GM12801 (cell line): ENCODE data around the gene CTSA.

Experiments used
- CTCF ChIP-seq: IDR thresholded peaks from one replicate; pipeline ENCODE4 v1.5.1; 2011; ENCODE audit warnings: control low read depth; ENCODE audit not compliant: insufficient read length; ENCODE audit errors: extremely low read depth

The CTSA gene

DNA sequence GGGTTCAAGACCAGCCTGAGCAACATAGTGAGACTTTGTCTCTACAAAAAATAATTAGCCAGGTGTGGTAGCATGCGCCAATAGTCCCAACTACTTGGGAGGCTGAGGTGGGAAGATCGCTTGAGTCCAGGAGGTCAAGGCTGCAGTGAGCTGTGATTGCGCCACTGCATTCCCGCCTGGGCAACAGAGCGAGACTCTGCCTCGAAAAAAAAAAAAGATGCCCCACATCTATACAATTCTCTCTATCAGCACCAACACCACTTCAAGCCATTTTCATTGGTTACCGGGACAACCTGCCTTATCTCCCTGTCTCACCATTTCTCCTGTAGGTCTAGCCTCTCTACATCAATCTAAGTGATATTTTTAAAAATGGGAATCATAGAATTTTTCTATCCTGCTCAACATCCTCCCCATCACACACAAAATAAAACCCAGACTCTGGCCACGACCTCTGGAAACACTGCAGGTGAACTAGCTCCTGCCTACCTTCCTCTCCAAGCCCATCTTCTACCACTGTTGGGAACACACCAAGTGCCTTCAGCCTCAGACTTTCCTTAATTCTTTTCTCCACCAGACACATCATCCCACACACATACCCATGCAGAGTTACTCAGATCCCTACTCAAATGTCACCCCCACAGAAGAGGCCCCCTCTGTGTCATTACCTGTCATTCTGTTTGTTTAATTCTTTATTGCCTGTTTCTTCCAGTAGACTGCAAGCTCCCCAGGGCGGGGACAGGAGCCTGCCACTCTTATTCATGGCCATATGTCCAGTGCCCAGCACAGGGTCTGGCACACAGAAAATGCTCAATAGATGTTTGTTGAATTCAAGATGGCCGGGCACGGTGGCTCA, 30.4 kb downstream of the CTSA start:
- no peak for TF ChIP-seq CTCF

DNA sequence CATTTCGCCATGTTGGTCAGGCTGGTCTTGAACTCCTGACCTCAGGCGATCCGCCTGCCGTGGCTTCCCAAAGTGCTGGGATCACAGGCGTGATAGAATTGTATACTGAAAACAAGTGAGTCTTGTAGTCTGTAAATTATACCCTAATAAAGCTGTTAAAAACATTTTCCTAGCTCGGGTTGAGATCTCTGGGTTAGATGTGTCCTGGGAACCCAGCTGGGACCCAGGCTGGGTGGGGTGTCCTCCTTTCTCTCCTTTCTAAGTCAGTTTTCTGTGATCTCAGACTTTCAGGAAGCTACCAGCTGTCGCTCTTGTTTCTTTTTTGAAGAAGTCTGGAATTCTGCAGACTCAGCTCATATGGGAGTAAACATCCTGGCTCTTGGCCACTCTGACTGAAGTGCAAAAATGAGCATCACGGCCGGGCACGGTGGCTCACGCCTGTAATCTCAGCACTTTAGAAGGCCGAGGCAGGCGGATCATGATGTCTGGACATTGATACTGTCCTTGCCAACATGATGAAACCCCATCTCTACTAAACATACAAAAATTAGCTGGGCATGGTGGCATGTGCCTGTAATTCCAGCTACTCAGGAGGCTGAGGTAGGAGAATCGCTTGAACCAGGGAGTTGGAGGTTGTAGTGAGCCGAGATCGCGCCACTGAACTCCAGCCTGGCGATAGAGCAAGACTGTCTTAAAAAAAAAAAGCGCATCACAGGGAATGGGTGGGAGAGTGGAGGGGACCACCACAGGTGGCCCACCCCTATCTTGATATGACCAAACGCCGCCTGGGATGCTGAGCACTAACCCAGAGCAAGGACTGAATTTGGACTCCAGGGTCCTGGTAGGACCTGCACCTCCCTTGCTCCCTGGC, 33.5 kb downstream of the CTSA start:
- TF ChIP-seq CTCF, result no peak

- TF ChIP-seq CTCF, result no peak
Measured at GRCh38 chr20:45925821-45926506, 34.8 kb downstream of the CTSA start.

GRCh38 chr20:45926731-45927070, 35.6 kb downstream of the CTSA start:
- no peak for TF ChIP-seq CTCF

DNA sequence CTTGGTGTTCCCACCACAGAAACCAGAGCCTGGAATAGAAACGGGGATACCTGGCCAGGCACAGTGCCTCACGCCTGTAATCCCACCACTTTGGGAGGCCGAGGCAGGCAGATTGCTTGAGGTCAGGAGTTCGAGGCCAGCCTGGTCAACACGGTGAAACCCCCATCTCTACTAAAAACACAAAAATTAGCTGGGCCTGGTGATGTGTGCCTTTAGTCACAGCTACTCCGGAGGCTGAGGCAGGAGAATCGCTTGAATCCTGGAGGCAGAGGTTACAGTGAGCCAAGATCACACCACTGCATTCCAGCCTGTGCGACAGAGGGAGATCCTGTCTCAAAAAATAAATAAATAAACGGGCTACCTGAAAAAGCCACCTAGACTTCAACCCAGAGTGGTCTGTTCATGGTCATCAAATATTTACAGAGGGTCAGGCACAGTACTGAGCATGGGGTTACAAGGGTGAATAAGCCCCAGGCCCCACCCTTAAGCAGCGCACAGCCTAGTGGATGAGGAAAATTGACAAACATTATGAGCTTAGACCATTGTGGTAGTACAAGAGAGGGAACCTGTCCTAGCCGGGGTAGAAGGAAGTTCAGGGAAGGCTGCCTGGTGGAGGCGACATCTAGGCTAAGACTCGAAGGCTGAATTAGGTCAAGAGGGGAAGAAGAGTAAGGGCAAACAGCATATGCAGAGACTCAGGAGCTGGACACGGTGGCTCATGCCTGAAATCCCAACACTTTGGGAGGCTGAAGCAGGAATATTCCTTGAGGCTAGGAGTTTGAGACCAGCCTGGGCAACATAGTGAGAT, 36.1 kb downstream of the CTSA start:
- TF ChIP-seq CTCF, result no peak

DNA sequence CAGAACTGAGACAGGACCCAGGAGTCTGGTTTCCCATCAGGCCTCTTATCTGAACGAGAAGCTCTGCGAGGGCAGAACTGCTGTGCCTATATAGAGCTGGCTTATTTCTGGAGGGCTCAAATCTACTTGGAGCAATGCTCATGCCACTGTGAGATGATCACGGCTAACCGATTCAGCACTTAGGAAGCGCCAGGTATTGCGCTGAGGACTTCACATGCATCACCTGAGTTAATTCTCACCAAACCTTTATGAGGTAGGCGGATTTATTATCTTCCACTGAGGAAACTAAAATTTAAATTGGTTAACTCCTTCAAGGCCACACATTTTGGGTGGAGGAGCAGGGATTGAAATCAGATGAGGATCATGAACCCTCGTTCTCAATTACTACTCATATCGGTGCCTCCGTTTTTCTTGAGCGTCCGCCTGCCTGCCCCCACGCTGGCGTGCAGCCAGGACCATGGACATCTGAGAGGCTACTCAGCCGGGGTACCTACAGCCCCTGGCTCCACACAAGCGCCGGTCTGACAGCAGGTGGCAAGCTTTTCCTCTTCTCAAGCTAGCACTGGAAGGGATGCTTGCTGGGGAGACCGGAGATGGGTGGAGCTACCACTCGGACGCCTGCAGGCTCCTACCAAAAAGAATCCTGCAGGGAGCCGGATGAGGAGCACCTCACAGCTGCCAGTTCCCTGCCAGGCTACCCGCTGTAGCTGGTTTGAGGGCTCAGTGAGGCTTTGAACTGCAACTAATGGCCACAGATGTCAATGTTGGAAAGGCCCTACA, 42.3 kb downstream of the CTSA start:
- TF ChIP-seq CTCF, result no peak
